ENCODE data around the gene CCDC188.

DNA sequence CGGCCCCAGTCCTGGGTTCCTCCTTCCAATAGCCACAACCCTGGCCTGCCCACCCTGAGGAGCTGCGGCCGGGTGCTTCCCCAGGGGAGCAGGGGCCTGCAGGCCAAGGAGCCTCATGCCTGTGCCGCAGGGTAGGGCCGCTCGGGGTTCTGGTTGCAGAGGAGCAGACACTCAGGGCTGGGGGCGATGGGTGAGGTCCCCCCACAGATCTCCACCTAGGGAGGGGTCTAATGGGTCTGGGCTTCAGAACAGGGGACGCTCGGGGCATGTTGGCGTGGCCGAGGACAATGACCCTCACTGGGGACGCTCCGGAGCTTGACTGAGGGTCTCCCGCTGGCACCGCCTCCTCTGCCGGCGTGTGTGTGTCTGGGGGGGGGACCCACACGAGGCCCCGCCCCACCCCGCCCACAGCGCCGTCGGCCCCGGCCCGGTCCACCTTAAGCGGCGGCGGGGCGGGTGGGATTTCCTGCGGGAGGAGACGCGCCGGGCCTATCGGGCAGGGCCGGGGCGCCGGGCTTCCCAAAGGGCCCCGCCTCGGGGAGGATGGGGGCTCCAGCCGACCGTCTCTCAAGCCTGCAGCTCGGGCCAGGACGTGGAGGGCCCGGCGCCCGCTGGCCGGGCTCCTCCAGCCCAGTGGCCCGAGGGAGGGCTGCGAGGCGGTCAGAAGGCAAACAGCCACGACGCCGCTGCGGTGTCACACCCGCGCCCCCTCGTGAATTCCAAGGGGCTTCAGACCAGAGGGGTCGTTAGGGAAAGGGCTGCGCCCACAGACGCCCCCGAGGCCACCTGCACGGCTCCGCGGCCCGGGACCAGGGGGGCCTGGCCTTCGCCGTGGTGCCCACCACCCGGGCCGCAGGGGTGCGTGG lies 19.9 kb downstream of the CCDC188 start:
- TF ChIP-seq, protein P1, sequence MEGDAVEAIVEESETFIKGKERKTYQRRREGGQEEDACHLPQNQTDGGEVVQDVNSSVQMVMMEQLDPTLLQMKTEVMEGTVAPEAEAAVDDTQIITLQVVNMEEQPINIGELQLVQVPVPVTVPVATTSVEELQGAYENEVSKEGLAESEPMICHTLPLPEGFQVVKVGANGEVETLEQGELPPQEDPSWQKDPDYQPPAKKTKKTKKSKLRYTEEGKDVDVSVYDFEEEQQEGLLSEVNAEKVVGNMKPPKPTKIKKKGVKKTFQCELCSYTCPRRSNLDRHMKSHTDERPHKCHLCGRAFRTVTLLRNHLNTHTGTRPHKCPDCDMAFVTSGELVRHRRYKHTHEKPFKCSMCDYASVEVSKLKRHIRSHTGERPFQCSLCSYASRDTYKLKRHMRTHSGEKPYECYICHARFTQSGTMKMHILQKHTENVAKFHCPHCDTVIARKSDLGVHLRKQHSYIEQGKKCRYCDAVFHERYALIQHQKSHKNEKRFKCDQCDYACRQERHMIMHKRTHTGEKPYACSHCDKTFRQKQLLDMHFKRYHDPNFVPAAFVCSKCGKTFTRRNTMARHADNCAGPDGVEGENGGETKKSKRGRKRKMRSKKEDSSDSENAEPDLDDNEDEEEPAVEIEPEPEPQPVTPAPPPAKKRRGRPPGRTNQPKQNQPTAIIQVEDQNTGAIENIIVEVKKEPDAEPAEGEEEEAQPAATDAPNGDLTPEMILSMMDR (IDR thresholded peaks at IDR 0.05) = no peak
- TF ChIP-seq, protein P2, sequence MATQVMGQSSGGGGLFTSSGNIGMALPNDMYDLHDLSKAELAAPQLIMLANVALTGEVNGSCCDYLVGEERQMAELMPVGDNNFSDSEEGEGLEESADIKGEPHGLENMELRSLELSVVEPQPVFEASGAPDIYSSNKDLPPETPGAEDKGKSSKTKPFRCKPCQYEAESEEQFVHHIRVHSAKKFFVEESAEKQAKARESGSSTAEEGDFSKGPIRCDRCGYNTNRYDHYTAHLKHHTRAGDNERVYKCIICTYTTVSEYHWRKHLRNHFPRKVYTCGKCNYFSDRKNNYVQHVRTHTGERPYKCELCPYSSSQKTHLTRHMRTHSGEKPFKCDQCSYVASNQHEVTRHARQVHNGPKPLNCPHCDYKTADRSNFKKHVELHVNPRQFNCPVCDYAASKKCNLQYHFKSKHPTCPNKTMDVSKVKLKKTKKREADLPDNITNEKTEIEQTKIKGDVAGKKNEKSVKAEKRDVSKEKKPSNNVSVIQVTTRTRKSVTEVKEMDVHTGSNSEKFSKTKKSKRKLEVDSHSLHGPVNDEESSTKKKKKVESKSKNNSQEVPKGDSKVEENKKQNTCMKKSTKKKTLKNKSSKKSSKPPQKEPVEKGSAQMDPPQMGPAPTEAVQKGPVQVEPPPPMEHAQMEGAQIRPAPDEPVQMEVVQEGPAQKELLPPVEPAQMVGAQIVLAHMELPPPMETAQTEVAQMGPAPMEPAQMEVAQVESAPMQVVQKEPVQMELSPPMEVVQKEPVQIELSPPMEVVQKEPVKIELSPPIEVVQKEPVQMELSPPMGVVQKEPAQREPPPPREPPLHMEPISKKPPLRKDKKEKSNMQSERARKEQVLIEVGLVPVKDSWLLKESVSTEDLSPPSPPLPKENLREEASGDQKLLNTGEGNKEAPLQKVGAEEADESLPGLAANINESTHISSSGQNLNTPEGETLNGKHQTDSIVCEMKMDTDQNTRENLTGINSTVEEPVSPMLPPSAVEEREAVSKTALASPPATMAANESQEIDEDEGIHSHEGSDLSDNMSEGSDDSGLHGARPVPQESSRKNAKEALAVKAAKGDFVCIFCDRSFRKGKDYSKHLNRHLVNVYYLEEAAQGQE (IDR thresholded peaks at IDR 0.05; ENCODE audit: insufficient read depth in 1 of 2, low read depth in 2 of 2, low read length in 1 of 2) = no peak
- no peak for TF ChIP-seq POLR2AphosphoS5 (IDR thresholded peaks at IDR 0.05; ENCODE audit: low read depth, low read length)
- TF ChIP-seq SIN3A (IDR thresholded peaks at IDR 0.05; ENCODE audit: borderline replicate concordance, insufficient read depth, low read depth, low read length) = no peak
